Spleen (tissue), 7 donors: ENCODE results near the gene SMOC2.

Experiments
- CTCF ChIP-seq, 11 experiments: fragments of 200-600 bp in 7 of 11; fragments of 450-650 bp in 4 of 11; sonication (generic) in 4 of 11; IDR thresholded peaks in 8 of 11; conservative IDR thresholded peaks in 3 of 11; 1 replicate in 7 of 11; 2 replicates in 4 of 11; pipeline versions ENCODE4 v1.4.0 to v1.8.0; 2016 to 2021; ENCODE audit warnings: antibody characterized with exemption in 11 of 11, inconsistent platforms in 4 of 11, mild to moderate bottlenecking in 1 of 11
- POLR2A ChIP-seq, 3 donors: fragments of 450-650 bp; IDR thresholded peaks; one replicate each; pipeline ENCODE4 v1.5.1; 2017; ENCODE audit warnings: antibody characterized with exemption in 3 of 3, mild to moderate bottlenecking in 1 of 3
- POLR2AphosphoS5 ChIP-seq, 3 donors: sonication (generic); formaldehyde crosslinking; IDR thresholded peaks; one replicate each; pipeline ENCODE4 v1.5.1; 2017; ENCODE audit warnings: antibody characterized with exemption in 3 of 3
- donor health status: DM: no; HTN: no; CAD: no; lungs with moderate emphysema.
- donor health status: DM: no; HTN: no; CAD: no.
- donor health status: DM: no; HTN: no; CAD: no.

DNA sequence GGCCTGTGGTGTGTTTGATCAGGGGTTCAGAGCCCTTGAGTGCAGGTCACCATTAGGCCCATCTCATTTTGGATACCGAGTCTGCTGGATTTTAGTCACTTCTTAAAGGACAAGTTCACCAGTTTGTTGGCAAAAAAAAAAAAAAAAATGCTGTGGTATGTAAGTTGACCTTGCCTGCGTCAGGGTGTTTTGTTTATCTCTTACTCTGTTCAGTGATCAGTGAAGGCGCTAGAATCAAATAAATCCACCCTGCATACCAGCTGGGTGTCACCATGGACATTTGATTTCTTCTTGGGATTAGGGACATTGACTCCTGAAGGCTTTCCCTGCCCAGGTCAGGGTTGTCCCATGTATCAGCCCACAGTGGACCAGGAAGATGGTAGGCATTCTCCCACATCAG, 6.7 kb downstream of the SMOC2 start:
- TF ChIP-seq CTCF (IDR thresholded peaks at IDR 0.05 in 8 of 11, conservative IDR thresholded peaks at IDR 0.05 in 3 of 11), result no peak
- TF ChIP-seq POLR2A (IDR thresholded peaks at IDR 0.05), result no peak
- no peak for TF ChIP-seq POLR2AphosphoS5 (IDR thresholded peaks at IDR 0.05)
